Ectodermal cell (in vitro differentiated cells): ENCODE data around the gene NPR3. TPM values are rescaled to one million over a fixed set of nuclear protein-coding genes. Genes with fewer than 3 reads are reported as not detected.

Experiments
- H3K27ac ChIP-seq: 2 replicates; pipeline ENCODE4 v1.7.0; 2013; ENCODE audit warnings: mild to moderate bottlenecking, low read depth, low read length; ENCODE audit not compliant: insufficient read depth, poor library complexity, severe bottlenecking
- H3K27me3 ChIP-seq: 2 replicates; pipeline ENCODE4 v1.7.0; 2013; ENCODE audit warnings: mild to moderate bottlenecking, low read length; ENCODE audit not compliant: insufficient read depth, control insufficient read depth, poor library complexity, severe bottlenecking
- H3K36me3 ChIP-seq: one replicate; pipeline ENCODE4 v1.7.0; 2013; ENCODE audit warnings: low read length; ENCODE audit not compliant: control insufficient read depth, insufficient read depth
- H3K4me1 ChIP-seq: one replicate; pipeline ENCODE4 v1.7.0; 2013; ENCODE audit warnings: low read length; ENCODE audit not compliant: control insufficient read depth, insufficient read depth
- H3K4me3 ChIP-seq: 2 replicates; pipeline ENCODE4 v1.7.0; 2013; ENCODE audit warnings: low read depth, low read length, control low read depth; ENCODE audit not compliant: insufficient read depth
- H3K9me3 ChIP-seq: 2 replicates; pipeline ENCODE4 v1.7.0; 2013; ENCODE audit warnings: mild to moderate bottlenecking, low read length, moderate library complexity; ENCODE audit not compliant: control insufficient read depth
- WGBS, 2 experiments: methylation state at CpG; one replicate each; pipeline ENCODE4 v1.1.7; 2013; ENCODE audit warnings: missing lambda C conversion rate in 2 of 2; 5-methylcytosine and 5-hydroxymethylcytosine counted together
- polyA plus RNA-seq, 4 experiments: library from polyadenylated mRNA; stranded (reverse); fragments of 50-300 nt; gene quantifications; one replicate each; pipeline ENCODE4 v1.2.3, GENCODE V29; 2013

The NPR3 gene, protein sequence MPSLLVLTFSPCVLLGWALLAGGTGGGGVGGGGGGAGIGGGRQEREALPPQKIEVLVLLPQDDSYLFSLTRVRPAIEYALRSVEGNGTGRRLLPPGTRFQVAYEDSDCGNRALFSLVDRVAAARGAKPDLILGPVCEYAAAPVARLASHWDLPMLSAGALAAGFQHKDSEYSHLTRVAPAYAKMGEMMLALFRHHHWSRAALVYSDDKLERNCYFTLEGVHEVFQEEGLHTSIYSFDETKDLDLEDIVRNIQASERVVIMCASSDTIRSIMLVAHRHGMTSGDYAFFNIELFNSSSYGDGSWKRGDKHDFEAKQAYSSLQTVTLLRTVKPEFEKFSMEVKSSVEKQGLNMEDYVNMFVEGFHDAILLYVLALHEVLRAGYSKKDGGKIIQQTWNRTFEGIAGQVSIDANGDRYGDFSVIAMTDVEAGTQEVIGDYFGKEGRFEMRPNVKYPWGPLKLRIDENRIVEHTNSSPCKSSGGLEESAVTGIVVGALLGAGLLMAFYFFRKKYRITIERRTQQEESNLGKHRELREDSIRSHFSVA
- 3.1 TPM for polyA plus RNA-seq (2013, experiment 1 of 4)
- 3.4 TPM for polyA plus RNA-seq (2013, experiment 2 of 4)
- 4.4 TPM for polyA plus RNA-seq (2013, experiment 3 of 4)
- polyA plus RNA-seq (2013, experiment 4 of 4), result 6.0 TPM

DNA sequence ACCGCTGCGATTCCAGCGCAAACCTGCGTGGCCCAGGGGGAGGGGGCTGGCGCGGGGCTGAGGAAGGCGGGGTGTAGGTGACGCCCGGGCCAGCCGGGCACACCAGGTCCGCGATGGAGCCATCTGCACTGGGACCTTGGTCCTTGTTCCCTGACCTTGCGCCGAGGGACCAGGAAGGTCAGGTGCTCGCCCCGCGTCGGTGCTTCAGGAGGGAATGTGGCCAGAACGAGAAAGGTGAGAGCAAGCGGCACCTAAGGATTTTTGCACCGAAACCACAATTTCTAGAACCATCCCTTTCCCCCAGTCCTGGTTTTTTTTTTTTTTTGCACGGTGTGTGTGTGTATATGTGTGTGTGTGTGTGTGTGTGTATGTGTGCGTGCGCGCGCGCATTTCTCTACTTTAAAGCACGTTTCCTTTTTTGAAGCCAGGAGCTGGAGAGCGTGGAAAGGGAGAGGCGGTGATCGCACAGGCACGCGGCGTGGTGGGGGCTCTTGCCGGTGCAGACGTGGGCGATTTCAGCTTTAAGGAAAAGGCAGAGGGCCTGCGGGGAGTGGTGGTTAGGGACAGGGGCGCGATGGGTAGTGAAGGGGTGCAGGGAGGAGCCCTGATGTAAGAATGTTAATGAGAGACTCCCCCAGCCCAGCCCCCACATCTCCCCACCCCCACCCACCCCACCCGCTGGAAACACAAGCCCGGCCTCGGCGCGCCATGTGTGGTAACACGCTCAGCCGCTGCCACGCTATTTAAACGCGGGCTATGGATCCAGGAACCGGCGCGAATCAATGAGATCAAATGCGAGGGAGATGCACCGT is at the start of gene NPR3:
TSS of gene NPR3 (plus strand) at position 772 of the 812 bp plus-strand sequence. CDS start 456 bp downstream, outside the sequence.
- 2% methylated on average over 48 to 51 of the region's 55 CpGs for WGBS, 2 experiments
- Histone ChIP-seq H3K27me3 (peaks cover 82% of the 10 kb centered on the region), H3K4me1 (peaks cover 14% of the 10 kb centered on the region), H3K9me3 (no peaks in the 10 kb centered on the region), H3K27ac (no peak within 1 kb of the TSS), H3K36me3 (no peaks in the 10 kb centered on the region), H3K4me3 (peak within 1 kb of the TSS; percentile 31)

DNA sequence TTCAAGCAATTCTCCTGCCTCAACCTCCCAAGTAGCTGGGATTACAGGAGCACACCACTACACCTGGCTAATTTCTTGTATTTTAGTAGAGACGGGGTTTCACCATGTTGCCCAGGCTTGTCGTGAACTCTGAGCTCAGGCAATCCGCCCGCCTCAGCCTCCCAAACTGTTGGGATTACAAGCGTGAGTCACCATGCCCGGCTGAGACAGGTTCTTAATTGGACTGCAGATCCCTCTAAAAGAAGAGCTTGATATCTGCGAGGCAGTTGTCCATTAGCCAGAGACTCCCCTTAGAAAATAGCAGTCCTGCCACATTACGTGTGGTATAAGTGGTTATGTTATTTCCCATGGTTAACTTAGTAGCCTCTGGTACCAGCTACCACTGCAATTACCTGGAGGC is 46.6 kb upstream of the NPR3 start:
- Histone ChIP-seq H3K27ac (no peak overlapping the region), H3K27me3 (no peaks in the 10 kb centered on the region), H3K36me3 (no peaks in the 10 kb centered on the region), H3K9me3 (no peaks in the 10 kb centered on the region), H3K4me1 (no peaks in the 10 kb centered on the region), H3K4me3 (no peak overlapping the region)
- WGBS, 2 experiments, result 91 to 93% methylated on average over 8 of the region's 8 CpGs

DNA sequence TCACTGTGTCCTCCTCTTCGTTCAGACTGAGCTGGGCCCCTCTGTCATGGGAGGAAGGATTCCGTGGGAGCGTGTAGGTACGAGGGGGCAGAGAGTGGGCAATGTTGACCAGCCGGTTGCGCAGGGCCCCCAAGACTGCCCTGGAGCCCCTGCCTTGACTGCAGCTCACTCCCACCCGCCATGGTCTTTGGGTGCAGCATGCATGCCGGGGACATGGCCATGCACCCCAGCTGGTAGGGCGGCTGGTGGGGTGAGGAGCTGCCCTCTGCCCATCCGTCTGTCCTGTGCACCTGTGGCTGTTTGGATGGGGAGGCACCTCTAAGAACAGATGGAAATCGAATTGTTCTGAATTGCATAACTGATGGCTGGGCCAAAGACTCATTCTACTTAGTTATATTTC is 42.6 kb upstream of the NPR3 start:
- Histone ChIP-seq H3K27ac (no peak overlapping the region), H3K9me3 (peaks cover 2% of the 10 kb centered on the region), H3K4me1 (no peaks in the 10 kb centered on the region), H3K4me3 (no peak overlapping the region), H3K27me3 (no peaks in the 10 kb centered on the region), H3K36me3 (no peaks in the 10 kb centered on the region)
- WGBS, 2 experiments, result 77 to 81% methylated on average over 10 to 11 of the region's 11 CpGs

DNA sequence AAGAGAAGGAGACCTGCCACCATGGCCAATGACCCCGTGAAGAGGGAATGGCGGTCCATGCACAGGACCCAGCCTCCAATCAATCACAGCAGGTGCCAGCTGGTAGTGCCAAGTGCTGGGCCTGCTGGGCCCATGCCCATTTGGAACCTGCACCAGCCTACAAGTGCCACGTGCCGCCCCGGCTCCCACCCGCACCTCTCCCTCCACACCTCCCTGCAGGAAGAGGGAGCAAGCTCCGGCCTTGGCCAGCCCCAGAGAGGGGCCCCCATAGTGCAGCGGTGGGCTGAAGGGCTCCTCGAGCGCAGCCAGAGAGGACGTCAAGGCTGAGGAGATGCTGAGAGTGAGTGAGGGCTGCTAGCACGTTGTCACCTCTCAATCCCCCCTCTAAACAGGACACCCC is 37.8 kb upstream of the NPR3 start:
- Histone ChIP-seq H3K27ac (no peak overlapping the region), H3K9me3 (peaks cover 2% of the 10 kb centered on the region), H3K36me3 (no peaks in the 10 kb centered on the region), H3K27me3 (no peaks in the 10 kb centered on the region), H3K4me1 (no peaks in the 10 kb centered on the region), H3K4me3 (no peak overlapping the region)
- 88 to 93% methylated on average over 12 of the region's 12 CpGs for WGBS, 2 experiments

DNA sequence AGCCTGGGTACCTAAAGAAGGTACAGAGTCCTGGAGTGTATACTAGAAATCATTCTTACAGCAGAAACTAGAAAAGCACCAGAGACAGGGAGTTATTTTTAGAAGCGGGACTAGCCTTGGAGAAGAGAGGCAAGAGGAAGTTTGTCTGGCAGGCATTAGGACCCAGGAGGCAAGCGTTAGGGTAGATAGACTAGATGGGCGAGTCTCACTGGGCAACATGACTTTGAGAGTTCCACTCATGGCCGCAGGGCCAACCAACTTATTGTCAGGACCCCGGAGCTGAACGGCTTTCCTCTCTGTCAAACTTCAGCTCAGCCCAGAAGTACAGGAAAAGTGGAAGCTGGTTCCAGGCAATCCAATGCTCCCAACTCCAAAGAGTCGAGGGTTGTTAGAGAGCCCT is 34.1 kb upstream of the NPR3 start:
- Histone ChIP-seq H3K27ac (no peak overlapping the region), H3K4me3 (no peak overlapping the region), H3K9me3 (no peaks in the 10 kb centered on the region), H3K4me1 (no peaks in the 10 kb centered on the region), H3K36me3 (no peaks in the 10 kb centered on the region), H3K27me3 (no peaks in the 10 kb centered on the region)
- WGBS, 2 experiments, result 91% methylated on average over 7 of the region's 7 CpGs

DNA sequence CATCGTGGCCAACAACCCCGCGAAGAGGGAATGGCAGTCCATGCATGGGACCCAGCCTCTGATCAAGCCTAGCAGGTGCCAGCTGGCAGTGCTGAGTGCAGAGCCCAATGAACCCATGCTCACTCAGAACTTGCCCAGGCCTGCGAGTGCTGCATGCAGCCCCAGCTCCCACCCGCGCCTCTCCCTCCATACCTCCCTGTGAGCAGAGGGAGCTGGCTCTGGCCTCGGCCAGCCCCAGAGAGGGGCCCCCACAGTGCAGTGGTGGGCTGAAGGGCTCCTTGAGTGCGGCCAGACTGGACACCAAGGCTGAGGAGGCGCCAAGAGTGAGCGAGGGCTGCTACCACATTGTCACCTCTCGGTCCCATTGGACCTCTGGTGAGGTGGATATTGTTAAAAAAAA is 32.6 kb upstream of the NPR3 start:
- no peaks in the 10 kb centered on the region for H3K36me3 ChIP-seq
- WGBS, 2 experiments, result 94 to 97% methylated on average over 10 to 11 of the region's 11 CpGs
- H3K27me3 ChIP-seq, result no peaks in the 10 kb centered on the region
- no peak overlapping the region for H3K4me3 ChIP-seq
- H3K4me1 ChIP-seq, result no peaks in the 10 kb centered on the region
- H3K27ac ChIP-seq, result no peak overlapping the region
- H3K9me3 ChIP-seq, result no peaks in the 10 kb centered on the region

DNA sequence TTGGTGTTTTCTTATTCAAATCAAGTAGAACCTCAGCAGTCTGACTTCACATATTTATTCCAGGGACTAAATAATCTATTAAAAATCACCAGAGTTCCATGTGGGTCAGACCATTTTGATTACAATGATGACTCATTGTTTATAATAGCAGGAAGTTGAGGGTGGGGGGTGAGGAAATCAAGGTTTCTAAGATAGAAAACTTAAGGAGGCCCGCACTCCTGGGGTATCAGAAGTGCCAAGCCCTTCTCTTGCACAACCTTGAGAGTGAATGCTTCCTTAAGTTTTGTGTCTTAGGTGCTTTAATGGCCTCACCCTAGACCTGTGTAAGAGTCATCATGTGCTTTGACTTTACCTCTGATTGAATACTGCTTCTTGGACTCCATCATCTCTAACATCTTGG is 31.9 kb upstream of the NPR3 start:
- Histone ChIP-seq H3K9me3 (no peaks in the 10 kb centered on the region), H3K4me1 (no peaks in the 10 kb centered on the region), H3K27ac (no peak overlapping the region), H3K27me3 (no peaks in the 10 kb centered on the region), H3K4me3 (no peak overlapping the region), H3K36me3 (no peaks in the 10 kb centered on the region)
- 88 to 90% methylated on average over 1 of the region's 1 CpG for WGBS, 2 experiments

DNA sequence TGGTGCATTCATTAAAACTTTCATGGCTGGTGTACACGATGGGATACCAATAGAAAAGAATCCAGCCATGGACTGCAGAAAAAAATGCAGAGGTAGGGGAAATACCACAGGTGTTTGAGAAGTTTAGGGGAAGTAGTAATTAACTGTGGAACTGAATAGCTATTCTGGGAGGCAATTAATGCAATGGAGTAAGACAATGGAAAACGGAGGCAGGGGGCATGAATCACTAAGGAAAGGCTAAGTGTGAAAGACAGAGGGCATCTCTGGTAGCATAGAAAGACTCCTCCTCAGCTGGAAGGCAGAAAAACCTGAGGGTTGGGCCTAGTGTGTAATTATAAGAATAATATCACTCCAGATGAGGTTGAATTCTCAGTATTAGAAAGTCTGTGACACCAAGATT is 30.9 kb upstream of the NPR3 start:
- no peaks in the 10 kb centered on the region for H3K9me3 ChIP-seq
- no peaks in the 10 kb centered on the region for H3K27me3 ChIP-seq
- H3K4me3 ChIP-seq, result no peak overlapping the region
- H3K27ac ChIP-seq, result no peak overlapping the region
- WGBS, 2 experiments, result 75 to 80% methylated on average over 2 of the region's 2 CpGs
- no peaks in the 10 kb centered on the region for H3K36me3 ChIP-seq
- H3K4me1 ChIP-seq, result no peaks in the 10 kb centered on the region

DNA sequence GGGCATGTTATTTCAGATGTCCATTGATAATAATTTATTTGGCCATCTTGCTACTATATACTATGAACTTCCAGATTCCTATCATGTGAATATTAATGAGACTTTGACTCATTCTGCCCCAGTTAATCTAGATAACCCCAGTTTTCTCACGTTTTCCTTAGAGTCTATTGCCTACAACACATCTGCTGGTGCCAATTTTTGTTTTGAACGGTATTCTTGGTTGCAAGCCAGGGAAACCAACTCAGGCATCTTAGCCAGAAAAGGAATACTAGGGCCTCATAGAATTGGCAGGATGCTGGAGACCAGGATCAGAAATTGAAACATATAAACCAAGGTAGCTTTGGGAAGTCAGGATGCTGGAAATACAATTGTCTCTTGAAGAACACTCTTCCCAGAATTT is 28.0 kb upstream of the NPR3 start:
- Histone ChIP-seq H3K9me3 (no peaks in the 10 kb centered on the region), H3K27ac (no peak overlapping the region), H3K27me3 (no peaks in the 10 kb centered on the region), H3K4me3 (no peak overlapping the region), H3K4me1 (no peaks in the 10 kb centered on the region), H3K36me3 (no peaks in the 10 kb centered on the region)
- WGBS, 2 experiments, result 58 to 74% methylated on average over 2 of the region's 2 CpGs

DNA sequence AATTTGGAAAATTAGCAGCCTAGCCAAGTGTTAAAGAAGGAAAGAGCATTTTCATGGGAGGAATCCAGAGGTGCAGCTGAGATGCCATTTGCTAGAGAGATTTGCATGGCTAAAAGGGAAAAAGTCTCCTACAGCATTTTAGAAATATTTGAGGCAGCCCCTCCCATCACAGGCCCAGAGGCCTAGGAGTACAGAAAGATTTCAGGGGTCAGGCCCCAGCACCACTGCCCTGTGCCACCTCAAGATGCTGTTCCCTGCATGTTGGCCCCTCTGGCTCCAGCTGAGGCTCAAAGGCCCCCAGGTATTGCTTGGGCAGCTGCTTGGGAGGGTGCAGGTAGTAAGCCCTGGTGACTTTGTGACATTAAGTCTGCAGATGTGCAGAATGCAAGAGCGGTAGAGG is 26.9 kb upstream of the NPR3 start:
- Histone ChIP-seq H3K9me3 (no peaks in the 10 kb centered on the region), H3K36me3 (no peaks in the 10 kb centered on the region), H3K27me3 (no peaks in the 10 kb centered on the region), H3K4me3 (no peak overlapping the region), H3K4me1 (no peaks in the 10 kb centered on the region), H3K27ac (no peak overlapping the region)
- 93 to 98% methylated on average over 1 of the region's 1 CpG for WGBS, 2 experiments
